GM12874 (cell line): Measurements from ENCODE around the gene SKA3.

Experiments
- TF ChIP-seq, protein P1 (sequence below): IDR thresholded peaks from 2 replicates; pipeline ENCODE4 v1.5.1; 2011; ENCODE audit warnings: low read depth, mild to moderate bottlenecking, control low read depth, low read length, moderate library complexity; ENCODE audit not compliant: insufficient read depth

SKA3 gene

DNA sequence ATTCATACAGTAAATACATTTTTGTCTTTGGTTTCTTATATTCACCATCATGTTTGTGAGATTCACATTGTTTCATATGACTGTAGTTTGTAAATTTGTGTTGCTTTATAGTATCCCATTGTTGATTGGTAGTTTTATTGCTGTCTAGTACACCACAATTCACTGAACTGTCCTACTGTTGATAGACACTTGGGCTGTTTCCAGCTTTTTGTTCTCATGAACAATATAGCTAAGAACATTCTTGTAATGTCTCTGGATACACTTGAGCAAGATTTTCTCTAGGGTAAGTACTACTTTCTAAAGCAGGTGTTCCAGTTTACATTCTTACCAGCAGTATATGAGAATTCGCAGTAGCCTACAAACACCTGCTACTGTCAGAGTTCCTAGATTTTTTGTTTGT is 37.8 kb downstream of the SKA3 start:
- TF ChIP-seq, protein P1, sequence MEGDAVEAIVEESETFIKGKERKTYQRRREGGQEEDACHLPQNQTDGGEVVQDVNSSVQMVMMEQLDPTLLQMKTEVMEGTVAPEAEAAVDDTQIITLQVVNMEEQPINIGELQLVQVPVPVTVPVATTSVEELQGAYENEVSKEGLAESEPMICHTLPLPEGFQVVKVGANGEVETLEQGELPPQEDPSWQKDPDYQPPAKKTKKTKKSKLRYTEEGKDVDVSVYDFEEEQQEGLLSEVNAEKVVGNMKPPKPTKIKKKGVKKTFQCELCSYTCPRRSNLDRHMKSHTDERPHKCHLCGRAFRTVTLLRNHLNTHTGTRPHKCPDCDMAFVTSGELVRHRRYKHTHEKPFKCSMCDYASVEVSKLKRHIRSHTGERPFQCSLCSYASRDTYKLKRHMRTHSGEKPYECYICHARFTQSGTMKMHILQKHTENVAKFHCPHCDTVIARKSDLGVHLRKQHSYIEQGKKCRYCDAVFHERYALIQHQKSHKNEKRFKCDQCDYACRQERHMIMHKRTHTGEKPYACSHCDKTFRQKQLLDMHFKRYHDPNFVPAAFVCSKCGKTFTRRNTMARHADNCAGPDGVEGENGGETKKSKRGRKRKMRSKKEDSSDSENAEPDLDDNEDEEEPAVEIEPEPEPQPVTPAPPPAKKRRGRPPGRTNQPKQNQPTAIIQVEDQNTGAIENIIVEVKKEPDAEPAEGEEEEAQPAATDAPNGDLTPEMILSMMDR, result no peak

DNA sequence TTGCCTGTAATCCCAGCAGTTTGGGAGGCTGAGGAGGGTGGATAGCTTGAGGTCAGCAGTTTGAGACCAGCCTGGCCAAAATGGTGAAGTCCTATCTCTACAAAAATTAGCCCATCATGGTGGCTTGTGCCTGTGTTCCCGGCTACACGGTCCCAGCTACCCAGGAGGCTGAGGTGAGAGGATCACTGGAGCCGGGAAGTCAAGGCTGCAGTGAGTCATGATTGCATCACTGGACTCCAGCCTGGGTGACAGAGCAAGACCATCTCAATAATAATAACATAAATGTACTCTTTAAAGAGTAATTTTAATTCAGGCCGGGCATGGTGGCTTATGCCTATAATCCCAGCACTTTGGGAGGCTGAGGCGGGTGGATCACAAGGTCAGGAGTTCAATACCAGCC is 38.7 kb downstream of the SKA3 start:
- TF ChIP-seq, protein P1, result no peak

DNA sequence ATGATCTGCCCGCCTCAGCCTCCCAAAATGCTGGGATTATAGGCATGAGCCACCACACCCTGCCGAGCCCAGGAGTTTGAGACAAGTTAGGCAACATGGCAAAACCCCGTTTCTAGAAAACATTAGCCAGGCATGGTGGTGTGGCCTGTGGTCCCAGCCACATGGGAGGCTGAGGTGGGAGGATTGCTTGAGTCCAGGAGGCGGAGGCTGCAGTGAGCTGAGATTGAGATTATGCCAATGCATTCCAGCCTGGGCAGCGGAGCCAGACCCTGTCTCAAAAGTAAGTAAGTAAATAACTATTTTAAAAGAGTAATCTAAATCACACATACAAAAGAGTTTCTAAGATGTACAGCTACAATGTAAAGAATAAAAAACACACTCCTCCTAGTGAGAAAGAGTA is 41.9 kb downstream of the SKA3 start:
- TF ChIP-seq, protein P1, result no peak

DNA sequence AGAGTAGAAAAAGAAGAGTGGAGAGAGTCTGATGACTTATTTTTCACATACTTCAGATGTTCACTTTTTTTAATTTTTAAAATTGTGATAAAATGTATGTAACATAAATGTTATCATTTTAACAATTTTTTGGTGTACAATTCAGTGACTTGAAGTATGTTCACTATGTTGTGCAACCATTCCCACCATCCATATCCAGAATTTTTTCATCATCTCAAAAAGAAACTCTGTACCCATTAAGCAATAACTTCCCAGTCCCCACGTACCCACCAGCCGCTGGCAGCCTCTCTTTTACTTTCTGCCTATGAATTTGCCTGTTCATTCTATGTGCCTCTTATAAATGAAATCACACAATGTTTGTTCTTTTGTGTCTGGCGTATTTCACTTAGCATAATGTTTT is 43.3 kb downstream of the SKA3 start:
- TF ChIP-seq, protein P1, result no peak

DNA sequence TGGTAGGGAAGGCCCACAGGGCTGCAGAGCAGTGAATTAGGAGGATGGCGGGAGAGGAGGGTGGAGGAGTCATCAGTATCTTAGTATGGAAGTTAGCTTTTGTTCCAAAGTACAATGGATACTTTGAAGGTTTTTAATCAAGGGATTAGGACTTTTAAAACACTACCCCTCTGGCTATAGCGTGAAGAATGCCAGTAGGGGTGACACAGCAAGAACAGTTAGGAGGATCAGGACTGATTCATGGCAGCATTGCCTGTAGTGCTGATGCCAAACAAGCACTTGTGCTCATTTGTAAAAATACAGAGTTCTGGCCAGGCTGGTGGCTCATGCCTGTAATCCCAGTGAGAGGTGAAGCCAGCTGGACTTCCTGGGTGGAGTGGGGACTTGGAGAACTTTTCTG is 46.2 kb downstream of the SKA3 start:
- TF ChIP-seq, protein P1, result no peak

DNA sequence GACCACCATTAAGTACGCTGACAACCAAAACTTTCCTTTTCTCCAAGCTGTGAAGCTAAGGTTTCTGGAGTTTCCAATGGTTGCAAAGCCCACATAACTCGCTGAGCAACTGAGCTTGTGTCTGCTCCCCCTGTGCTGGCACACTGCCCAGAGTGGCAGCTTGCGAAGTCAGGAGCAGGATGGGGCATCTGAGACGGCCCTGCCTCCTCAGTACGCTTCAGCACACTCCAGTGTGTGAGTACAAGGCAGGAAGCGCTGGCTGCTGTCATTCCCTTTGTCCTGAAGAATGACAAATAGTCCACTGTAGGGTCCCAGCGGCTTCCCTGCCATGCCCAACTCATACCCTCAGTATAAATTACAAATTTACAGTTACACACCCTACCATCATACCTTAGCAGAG is 51.5 kb downstream of the SKA3 start:
- TF ChIP-seq, protein P1, result no peak

DNA sequence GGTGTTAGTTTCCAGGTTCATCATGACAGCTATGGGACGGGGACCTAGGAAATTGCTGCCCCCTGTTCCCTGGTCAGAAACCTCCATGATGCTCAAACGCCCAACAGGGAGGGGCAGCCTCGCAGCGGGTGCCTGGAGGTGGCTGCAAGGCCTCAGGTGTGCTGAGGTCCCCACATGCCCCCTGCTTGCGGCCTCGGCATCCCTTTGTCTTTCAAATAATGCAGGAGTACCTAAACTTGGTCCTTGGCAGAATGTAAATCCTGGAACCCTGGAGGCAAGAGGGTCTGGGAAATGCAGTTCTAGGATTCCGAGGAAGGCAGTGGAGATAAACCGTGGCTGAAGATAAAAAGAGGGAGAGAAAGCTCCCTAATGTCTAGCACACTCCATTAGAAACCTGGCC is 52.4 kb downstream of the SKA3 start:
- TF ChIP-seq, protein P1, result no peak

DNA sequence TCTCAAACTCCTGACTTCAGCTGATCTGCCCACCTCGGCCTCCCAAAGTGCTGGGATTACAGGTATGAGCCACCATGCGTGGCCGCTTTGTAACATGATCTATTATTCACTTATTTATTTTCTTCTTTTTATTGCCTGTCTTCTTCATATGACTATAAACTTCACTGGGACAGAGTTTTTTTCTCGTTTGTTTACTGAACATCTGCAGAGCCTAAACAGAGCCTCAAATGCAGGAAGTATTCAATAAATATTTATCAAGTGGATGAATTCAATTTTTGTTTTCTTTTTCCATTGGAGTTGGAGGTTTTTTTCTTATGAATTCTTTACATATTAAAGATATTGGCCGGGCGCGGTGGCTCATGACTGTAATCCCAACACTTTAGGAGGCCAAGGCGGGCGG is 54.7 kb downstream of the SKA3 start:
- TF ChIP-seq, protein P1, result no peak
